C4-2B (cell line): ENCODE data around the gene GRAMD4.

ENCODE experiments used
- CTCF ChIP-seq: fragments of 450-650 bp; conservative IDR thresholded peaks from 2 replicates; pipeline ENCODE4 v1.5.1; 2017; ENCODE audit warnings: mild to moderate bottlenecking
- ZFX ChIP-seq: fragments of 450-650 bp; IDR thresholded peaks from 2 replicates; pipeline ENCODE4 v1.6.1; 2017

GRCh38 chr22:46611189-46611588 is 9.0 kb upstream of the GRAMD4 start:
- no peak for TF ChIP-seq CTCF
- TF ChIP-seq ZFX, result no peak
